Measurements from ENCODE around the gene TSNAX. TPM values are rescaled to one million over a fixed set of nuclear protein-coding genes. Genes with fewer than 3 reads are reported as not detected.

The TSNAX gene
- total and polyA plus RNA-seq, 4 donors: 12.8 to 25.4 (median 19.6) TPM

DNA sequence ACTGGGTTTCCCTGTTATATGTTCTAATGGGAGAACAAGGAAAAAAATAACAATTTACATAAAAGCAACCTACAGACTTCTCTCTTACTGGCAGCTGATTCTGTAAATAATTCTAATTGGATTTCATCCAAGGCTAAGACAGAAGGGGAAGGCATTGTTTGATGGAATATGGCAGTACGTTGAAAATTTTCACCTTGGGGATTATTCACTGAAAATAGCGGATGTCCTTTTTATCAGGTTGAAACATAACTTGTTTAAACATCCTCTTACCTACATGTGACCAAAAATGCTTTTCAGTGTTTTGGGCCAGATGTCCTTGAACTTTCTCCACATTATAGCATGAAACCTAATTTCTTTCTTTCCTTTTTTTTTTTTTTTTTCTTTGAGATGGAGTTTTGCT is 24.9 kb downstream of the TSNAX start:
- Histone ChIP-seq H3K4me3 (ENCODE audit: low read depth in 1 of 3, low read length in 3 of 3) (no peak overlapping the region), H3K27me3 (ENCODE audit: control insufficient read depth in 4 of 4, insufficient read depth in 4 of 4, low read length in 3 of 4) (no peaks in the 10 kb centered on the region), H3K4me1 (ENCODE audit: control insufficient read depth in 4 of 4, insufficient read depth in 4 of 4, low read length in 3 of 4) (no peaks in the 10 kb centered on the region), H3K36me3 (ENCODE audit: control insufficient read depth in 4 of 4, insufficient read depth in 3 of 4, low read depth in 1 of 4, low read length in 3 of 4) (peaks cover 0 to 2% (median under 1%) of the 10 kb centered on the region in 4 donors), H3K9ac (ENCODE audit: low read depth in 1 of 2, low read length in 2 of 2) (no peak overlapping the region), H3K9me3 (ENCODE audit: control insufficient read depth in 4 of 4, low read length in 3 of 4) (no peaks in the 10 kb centered on the region), H3K27ac (ENCODE audit: low read depth in 1 of 2, low read length in 2 of 2) (no peak overlapping the region)
- 70% methylated on average over 2 of the region's 2 CpGs for WGBS
- DNase-seq (ENCODE audit: low spot score): no peak
- TF ChIP-seq RXRA (IDR thresholded peaks at IDR 0.05) (no peak), HNF4A (conservative IDR thresholded peaks at IDR 0.05) (no peak), YY1 (IDR thresholded peaks at IDR 0.05) (no peak), JUND (IDR thresholded peaks at IDR 0.05) (no peak), FOXA2 (IDR thresholded peaks at IDR 0.05) (no peak), HNF4G (IDR thresholded peaks at IDR 0.05) (no peak), TAF1 (conservative IDR thresholded peaks at IDR 0.05) (no peak), GABPA (IDR thresholded peaks at IDR 0.05 in 1 of 2, conservative IDR thresholded peaks at IDR 0.05 in 1 of 2) (no peak), SP1 (IDR thresholded peaks at IDR 0.05) (no peak), NR2F2 (IDR thresholded peaks at IDR 0.05) (no peak), EGR1 (IDR thresholded peaks at IDR 0.05; ENCODE audit: low read depth in 2 of 2) (no peak), FOXA1 (IDR thresholded peaks at IDR 0.05) (no peak)
- TF ChIP-seq, protein P1, sequence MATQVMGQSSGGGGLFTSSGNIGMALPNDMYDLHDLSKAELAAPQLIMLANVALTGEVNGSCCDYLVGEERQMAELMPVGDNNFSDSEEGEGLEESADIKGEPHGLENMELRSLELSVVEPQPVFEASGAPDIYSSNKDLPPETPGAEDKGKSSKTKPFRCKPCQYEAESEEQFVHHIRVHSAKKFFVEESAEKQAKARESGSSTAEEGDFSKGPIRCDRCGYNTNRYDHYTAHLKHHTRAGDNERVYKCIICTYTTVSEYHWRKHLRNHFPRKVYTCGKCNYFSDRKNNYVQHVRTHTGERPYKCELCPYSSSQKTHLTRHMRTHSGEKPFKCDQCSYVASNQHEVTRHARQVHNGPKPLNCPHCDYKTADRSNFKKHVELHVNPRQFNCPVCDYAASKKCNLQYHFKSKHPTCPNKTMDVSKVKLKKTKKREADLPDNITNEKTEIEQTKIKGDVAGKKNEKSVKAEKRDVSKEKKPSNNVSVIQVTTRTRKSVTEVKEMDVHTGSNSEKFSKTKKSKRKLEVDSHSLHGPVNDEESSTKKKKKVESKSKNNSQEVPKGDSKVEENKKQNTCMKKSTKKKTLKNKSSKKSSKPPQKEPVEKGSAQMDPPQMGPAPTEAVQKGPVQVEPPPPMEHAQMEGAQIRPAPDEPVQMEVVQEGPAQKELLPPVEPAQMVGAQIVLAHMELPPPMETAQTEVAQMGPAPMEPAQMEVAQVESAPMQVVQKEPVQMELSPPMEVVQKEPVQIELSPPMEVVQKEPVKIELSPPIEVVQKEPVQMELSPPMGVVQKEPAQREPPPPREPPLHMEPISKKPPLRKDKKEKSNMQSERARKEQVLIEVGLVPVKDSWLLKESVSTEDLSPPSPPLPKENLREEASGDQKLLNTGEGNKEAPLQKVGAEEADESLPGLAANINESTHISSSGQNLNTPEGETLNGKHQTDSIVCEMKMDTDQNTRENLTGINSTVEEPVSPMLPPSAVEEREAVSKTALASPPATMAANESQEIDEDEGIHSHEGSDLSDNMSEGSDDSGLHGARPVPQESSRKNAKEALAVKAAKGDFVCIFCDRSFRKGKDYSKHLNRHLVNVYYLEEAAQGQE (IDR thresholded peaks at IDR 0.05): no peak
- TF ChIP-seq, protein P2, sequence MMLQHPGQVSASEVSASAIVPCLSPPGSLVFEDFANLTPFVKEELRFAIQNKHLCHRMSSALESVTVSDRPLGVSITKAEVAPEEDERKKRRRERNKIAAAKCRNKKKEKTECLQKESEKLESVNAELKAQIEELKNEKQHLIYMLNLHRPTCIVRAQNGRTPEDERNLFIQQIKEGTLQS (IDR thresholded peaks at IDR 0.05): no peak
- TF ChIP-seq, protein P3, sequence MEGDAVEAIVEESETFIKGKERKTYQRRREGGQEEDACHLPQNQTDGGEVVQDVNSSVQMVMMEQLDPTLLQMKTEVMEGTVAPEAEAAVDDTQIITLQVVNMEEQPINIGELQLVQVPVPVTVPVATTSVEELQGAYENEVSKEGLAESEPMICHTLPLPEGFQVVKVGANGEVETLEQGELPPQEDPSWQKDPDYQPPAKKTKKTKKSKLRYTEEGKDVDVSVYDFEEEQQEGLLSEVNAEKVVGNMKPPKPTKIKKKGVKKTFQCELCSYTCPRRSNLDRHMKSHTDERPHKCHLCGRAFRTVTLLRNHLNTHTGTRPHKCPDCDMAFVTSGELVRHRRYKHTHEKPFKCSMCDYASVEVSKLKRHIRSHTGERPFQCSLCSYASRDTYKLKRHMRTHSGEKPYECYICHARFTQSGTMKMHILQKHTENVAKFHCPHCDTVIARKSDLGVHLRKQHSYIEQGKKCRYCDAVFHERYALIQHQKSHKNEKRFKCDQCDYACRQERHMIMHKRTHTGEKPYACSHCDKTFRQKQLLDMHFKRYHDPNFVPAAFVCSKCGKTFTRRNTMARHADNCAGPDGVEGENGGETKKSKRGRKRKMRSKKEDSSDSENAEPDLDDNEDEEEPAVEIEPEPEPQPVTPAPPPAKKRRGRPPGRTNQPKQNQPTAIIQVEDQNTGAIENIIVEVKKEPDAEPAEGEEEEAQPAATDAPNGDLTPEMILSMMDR (IDR thresholded peaks at IDR 0.05; ENCODE audit: low read depth, low read length, missing input control): no peak
- TF ChIP-seq, protein P4, sequence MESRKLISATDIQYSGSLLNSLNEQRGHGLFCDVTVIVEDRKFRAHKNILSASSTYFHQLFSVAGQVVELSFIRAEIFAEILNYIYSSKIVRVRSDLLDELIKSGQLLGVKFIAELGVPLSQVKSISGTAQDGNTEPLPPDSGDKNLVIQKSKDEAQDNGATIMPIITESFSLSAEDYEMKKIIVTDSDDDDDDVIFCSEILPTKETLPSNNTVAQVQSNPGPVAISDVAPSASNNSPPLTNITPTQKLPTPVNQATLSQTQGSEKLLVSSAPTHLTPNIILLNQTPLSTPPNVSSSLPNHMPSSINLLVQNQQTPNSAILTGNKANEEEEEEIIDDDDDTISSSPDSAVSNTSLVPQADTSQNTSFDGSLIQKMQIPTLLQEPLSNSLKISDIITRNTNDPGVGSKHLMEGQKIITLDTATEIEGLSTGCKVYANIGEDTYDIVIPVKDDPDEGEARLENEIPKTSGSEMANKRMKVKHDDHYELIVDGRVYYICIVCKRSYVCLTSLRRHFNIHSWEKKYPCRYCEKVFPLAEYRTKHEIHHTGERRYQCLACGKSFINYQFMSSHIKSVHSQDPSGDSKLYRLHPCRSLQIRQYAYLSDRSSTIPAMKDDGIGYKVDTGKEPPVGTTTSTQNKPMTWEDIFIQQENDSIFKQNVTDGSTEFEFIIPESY (IDR thresholded peaks at IDR 0.05): no peak

DNA sequence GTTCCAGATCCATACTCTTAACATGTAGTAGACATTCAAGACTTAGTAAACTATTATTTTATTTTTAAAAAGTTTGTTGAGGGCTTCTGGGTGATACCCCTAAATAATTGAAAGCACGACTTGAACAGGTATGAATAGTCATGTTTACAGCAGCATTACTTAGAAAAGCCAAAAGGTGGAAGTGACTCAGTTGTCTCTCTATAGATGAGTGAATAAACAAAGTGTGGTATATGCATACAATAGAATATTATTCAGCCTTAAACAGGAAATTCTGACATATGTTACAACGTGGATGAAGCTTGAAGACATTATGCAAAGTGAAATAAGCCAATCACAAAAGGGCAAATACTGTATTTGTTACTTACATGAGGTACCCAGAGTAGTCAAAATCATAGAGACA is 26.5 kb downstream of the TSNAX start:
- H3K9me3 ChIP-seq (ENCODE audit: control insufficient read depth in 4 of 4, low read length in 3 of 4): no peaks in the 10 kb centered on the region
- 87% methylated on average over 2 of the region's 2 CpGs for WGBS
- TF ChIP-seq RXRA (IDR thresholded peaks at IDR 0.05) (no peak), FOXA1 (IDR thresholded peaks at IDR 0.05) (no peak), HNF4A (conservative IDR thresholded peaks at IDR 0.05) (no peak), TAF1 (conservative IDR thresholded peaks at IDR 0.05) (no peak), YY1 (IDR thresholded peaks at IDR 0.05) (no peak), FOXA2 (IDR thresholded peaks at IDR 0.05) (no peak), HNF4G (IDR thresholded peaks at IDR 0.05) (no peak), EGR1 (IDR thresholded peaks at IDR 0.05; ENCODE audit: low read depth in 2 of 2) (no peak), JUND (IDR thresholded peaks at IDR 0.05) (no peak)
- TF ChIP-seq, protein P2 (IDR thresholded peaks at IDR 0.05): no peak
- TF ChIP-seq, protein P4 (IDR thresholded peaks at IDR 0.05): no peak
- TF ChIP-seq, protein P3 (IDR thresholded peaks at IDR 0.05; ENCODE audit: low read depth, low read length, missing input control): no peak

More for the DNA sequence above, 26.5 kb downstream of the TSNAX start:
- peaks cover 0 to 2% (median 0%) of the 10 kb centered on the region in 4 donors for H3K36me3 ChIP-seq (ENCODE audit: control insufficient read depth in 4 of 4, insufficient read depth in 3 of 4, low read depth in 1 of 4, low read length in 3 of 4)
- no peak overlapping the region for H3K27ac ChIP-seq (ENCODE audit: low read depth in 1 of 2, low read length in 2 of 2)
- H3K4me1 ChIP-seq (ENCODE audit: control insufficient read depth in 4 of 4, insufficient read depth in 4 of 4, low read length in 3 of 4): no peaks in the 10 kb centered on the region
- no peak for DNase-seq (ENCODE audit: low spot score)
- no peak overlapping the region for H3K9ac ChIP-seq (ENCODE audit: low read depth in 1 of 2, low read length in 2 of 2)
- no peaks in the 10 kb centered on the region for H3K27me3 ChIP-seq (ENCODE audit: control insufficient read depth in 4 of 4, insufficient read depth in 4 of 4, low read length in 3 of 4)
- no peak overlapping the region for H3K4me3 ChIP-seq (ENCODE audit: low read depth in 1 of 3, low read length in 3 of 3)

All from liver (tissue), 9 donors.